HG03097 (cell line): ENCODE data around the gene NLE1.

Experiments used
- ATAC-seq: cut with Tn5 transposase; IDR thresholded peaks from one replicate; pipeline ENCODE4 v1.9.1; 2021; ENCODE audit not compliant: unreplicated experiment, low FRiP score

Gene NLE1

GRCh38 chr17:35088881-35089585, 53.1 kb downstream of the NLE1 start:
- peak; percentile 74 for ATAC-seq

DNA sequence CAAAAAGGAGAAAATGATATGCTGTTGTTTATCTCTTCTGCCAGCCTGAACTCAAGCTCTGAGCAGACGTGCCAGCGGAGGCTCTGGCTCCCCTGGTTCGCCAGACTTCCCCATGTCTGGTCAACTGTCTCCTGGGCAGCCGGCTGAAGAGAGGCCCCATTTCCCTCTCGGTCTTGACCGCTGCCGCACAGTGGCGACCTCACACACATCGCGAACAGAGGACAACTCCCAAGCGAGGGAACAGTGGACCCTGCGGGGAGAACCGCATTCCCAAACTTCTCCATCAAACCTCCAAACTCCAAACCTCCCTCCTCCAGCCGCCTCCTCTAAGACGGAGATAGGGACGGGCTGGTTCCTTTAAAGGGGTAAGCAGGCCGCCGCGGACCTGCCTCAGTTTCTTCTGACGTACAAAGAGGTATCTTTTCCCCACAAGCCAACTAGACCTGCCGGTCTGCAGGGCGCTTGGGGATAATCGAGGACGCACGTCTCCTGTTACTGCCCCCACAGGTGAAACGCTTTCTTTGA, 53.7 kb downstream of the NLE1 start:
- ATAC-seq = no peak

DNA sequence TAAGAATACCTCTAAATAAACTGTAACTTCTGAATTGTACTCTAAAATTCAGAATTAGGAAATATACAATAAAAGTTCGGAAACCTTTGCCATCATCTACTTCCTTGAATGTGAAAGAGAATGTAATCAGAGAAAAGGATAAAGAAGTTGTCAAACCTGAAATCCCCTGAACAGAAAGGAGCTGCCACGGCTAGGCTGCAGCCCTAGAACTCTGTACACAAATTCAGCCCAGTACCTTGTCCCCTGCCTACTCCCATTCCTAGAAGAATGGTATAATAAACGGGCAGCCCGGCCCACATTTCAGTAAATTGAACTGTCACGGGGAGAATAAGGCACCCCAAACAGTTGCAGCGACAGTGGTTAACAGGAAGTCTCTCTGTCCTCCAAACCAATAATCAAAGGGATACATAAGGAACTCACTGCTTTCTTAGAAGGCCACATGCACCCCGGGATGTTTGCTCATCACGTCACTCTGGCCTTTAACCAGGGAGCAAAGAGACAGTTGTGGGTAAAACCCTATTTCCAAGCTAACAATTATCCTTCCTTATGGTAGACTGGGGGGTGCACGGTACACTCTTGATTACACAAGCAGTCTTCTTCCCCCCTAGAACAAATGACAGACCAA, 54.3 kb downstream of the NLE1 start:
- ATAC-seq = no peak

DNA sequence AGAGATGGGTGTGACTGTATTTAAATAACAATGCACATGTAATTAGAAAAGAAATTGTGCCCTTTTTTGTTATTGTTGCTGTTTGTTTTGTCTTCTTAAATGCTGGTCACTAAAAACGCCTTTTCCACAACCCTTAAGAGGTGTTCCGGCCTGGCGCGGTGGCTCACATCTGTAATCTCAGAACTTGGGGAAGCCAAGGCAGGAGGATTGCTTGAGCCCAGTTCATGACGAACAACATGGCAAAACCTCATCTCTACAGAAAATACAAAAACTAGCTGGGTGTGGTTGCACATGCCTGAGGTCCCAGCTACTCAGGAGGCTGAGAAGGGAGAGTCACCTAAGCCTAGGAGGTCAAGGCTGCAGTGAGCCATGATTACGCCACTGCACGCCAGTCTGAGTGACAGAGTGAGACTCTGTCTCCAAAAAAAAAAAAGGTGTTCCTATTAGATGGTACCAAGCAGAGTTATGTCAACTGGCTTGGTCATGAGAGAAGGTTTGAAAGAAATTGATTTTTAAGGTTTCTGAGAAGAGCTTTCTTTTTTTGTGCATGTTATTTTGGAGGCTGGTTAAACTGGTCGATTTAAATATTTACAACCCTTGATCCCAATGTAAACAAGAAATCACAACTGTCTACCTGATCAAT, 55.1 kb downstream of the NLE1 start:
- no peak for ATAC-seq

DNA sequence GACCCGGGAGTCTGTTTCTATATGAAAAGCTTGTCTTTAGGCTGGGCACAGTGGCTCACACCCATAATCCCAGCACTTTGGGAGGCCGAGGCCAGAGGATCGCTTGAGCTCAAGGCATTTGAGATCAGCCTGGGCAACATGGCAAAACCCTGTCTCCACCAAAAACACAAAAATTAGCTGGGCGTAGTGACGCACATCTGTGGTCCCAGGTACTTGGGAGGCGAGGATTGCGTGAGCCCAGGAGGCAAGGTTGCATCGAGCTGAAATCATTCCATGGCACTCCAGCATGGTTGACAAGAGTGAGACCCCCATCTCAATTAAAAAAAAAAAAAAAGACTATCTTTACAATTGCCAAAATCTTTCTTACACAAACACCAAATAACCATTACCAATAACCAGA, 55.9 kb downstream of the NLE1 start:
- no peak for ATAC-seq

DNA sequence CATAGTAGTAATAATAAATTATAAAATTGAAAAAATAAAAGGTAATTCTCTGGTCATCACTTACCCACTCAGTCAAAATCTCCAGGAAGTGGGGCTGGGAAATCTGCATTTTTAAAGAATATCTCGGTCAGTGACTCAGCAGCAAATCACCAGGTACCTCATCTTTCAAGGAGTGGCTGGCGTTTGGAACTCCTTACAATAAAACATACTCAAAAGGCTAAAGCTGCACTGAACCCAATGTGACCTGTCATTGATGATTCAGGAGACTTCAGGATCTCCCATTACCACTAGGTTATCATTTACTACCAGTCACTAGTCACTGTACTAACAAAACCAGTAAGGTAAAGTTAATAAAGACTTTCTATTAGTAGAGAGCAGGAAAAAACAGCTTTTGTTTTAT, 57.1 kb downstream of the NLE1 start:
- ATAC-seq = no peak

DNA sequence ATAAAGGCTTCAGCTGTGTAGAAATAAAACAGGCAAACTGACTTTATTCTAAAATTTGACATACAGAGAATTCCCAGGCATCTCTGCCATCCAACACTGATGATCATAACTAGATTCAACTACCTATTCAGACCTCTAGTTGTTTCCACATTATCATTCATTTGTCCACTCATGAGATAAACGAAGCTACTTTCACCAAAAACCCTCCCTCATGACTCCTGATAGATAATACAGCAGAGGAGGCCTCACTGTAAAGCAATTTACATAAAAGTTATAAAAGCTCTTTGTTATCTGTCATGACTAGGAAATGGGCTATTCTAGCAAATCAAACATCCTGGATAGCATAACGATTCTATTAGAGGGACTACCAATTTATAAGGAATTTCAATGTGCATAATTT, 59.0 kb downstream of the NLE1 start:
- no peak for ATAC-seq

DNA sequence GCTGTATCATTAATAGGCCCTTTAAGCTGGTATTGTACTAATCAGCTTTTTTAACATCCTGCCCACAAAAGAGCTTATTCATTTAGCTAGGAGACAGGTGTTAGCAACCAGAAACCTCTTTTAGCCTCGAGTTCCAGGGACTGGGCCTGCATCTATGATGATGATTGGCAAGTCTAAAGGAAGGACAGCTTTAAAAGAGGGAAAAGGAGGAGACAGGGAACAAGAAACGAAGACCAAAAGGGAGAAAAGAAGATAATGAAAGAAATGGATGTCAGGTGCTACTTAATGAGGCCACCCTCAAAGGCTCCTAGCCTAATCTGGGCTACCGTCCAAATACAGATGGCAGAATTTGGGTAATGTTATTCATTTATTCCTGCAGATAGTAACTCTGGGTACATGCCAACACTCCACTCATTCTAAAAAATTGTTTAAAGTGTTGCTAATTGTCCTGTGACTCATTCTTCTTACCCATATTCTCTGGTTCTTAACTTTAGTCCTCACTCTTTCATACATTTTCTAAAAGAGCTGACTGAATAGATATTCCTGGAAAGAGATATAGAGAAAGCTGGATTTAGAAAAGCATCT, 59.9 kb downstream of the NLE1 start:
- no peak for ATAC-seq

- no peak for ATAC-seq
Measured at GRCh38 chr17:35081638-35082037, 60.5 kb downstream of the NLE1 start.

DNA sequence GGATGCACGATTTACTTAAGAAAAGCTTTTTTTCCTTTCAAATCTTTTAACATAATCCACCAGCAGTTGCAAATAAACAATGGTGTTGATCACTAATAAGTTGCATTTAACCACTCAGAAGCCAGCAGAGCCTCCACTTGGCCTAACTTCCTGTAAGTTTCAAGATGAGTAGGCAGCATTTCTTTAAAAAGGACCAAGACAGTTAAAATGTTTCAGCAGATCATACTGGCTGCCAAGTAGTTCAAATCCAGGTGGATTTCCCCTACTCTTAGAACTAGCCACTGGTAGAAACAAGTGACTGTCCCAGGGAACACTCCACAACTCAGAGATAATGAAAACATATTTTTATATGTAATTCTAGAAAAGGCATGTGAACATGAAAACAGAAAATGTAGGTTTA, 61.6 kb downstream of the NLE1 start:
- ATAC-seq = peak; percentile 52

DNA sequence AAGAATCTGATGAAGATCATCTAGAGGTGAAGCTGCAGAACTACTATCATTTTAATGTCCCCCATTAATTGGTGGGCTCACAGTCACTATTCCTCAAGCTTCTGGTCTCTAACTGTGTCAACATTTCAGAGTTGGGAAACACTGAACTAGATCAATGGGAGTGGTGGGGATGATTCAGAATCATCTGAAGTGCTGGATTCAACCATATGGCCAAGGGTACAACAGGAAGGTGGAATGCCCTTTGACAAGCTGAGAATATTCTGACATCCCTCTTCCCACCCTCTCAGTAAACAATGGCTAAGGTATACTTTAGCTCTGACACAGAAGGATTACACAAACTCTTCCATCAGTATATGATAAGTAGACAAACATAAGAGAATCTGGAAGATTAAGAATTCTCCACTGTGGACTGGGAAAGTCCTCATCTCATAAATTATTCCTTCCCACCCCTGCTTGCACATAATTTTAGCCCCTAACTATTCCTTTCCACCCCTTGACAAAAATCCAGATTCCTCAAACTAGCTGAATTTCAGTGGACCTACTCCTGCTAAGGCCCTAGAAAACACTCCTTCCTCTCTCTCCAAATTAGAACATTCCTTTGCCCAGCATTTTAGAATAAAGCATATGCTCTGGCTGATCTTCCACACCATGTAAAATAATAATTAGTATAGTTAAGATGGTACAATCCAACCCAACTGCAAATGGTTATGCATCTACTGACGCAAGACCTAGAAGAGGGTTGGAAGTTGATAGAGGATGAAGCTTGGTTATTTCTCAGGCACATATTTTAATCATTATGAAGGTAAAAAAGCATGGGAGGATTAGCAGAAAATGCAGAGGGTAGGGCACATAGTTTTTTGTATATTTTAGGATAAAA, 62.3 kb downstream of the NLE1 start:
- no peak for ATAC-seq
